ENCODE measurements around the gene HIVEP1. TPM values are rescaled to one million over a fixed set of nuclear protein-coding genes. Genes with fewer than 3 reads are reported as not detected.

Gene HIVEP1
- total and polyA plus RNA-seq, 2 of the 8 experiments (the other 6 are each of a cell fraction or from before 2014, with no cell fraction given): 22.6 to 23.1 TPM

DNA sequence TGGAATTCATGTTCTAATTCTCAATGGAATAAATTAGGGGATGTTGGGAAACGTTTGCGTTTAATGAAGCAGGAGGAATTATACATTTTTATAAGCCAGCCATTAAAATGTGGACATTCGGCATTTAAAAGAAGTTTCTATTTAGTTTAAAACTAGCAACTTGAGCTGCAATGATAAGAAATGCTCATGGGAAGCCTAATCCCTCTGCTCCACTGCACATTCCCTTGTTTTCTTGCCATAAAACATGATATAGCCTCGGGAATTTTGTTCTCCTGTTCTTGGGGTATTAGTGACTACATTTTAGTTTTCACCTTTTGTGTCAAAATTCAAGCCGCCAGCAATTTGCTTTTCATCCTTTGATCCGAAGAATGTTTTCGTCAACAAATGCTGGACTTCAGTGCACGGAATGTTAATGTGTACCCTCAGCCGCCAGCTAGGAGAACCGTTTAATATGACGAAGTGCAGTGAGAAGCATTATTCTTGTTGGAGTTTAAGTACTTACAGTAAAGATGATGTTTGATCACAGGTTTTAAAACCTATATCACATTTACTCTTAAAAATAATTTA, 137.9 kb downstream of the HIVEP1 start:
- Histone ChIP-seq H2BK120ac (replicated peaks; ENCODE audit: low read depth, low read length) (no peak overlapping the region), H3K18ac (ENCODE audit: extremely low read depth, low read length) (no peak overlapping the region), H4K5ac (ENCODE audit: insufficient read length, low read depth, low read length) (no peak overlapping the region), H2AFZ (ENCODE audit: low read length) (no peak overlapping the region), H2BK12ac (ENCODE audit: low read depth, low read length) (no peak overlapping the region), H3K9me3 (ENCODE audit: insufficient read depth in 2 of 2, low read depth in 1 of 2, low read length in 1 of 2) (no peaks in the 10 kb centered on the region), H3K4me2 (ENCODE audit: insufficient read depth in 1 of 2, low read depth in 2 of 2, low read length in 2 of 2) (no peak overlapping the region), H3K4me1 (replicated peaks in 1 of 4; ENCODE audit: control insufficient read depth in 3 of 4, insufficient read depth in 4 of 4, low read length in 3 of 4) (no peaks in the 10 kb centered on the region), H3K36me3 (ENCODE audit: control insufficient read depth in 2 of 4, insufficient read depth in 4 of 4, low read length in 3 of 4) (no peaks in the 10 kb centered on the region), H3K79me1 (ENCODE audit: low read depth, low read length) (no peaks in the 10 kb centered on the region), H4K8ac (ENCODE audit: extremely low read depth, insufficient read depth, low read length) (no peak overlapping the region), H2BK15ac (ENCODE audit: low read length) (no peak overlapping the region), H3K23me2 (ENCODE audit: low read depth, low read length) (no peaks in the 10 kb centered on the region), H3K79me2 (ENCODE audit: control insufficient read depth in 1 of 2, insufficient read depth in 2 of 2, low read length in 2 of 2) (no peaks in the 10 kb centered on the region), H3K56ac (replicated peaks; ENCODE audit: insufficient read length, low read depth, low read length) (no peak overlapping the region), H3K9ac (replicated peaks in 1 of 4; ENCODE audit: extremely low read depth in 1 of 4, low read depth in 3 of 4, low read length in 3 of 4) (no peak overlapping the region), H3K4ac (replicated peaks; ENCODE audit: insufficient read length, low read depth, low read length) (no peak overlapping the region), H3K23ac (ENCODE audit: insufficient read length) (no peak overlapping the region), H3K4me3 (ENCODE audit: extremely low read depth in 1 of 4, insufficient read depth in 2 of 4, low read depth in 3 of 4, low read length in 4 of 4) (no peak overlapping the region), H3K14ac (ENCODE audit: insufficient read length) (no peak overlapping the region), H4K91ac (replicated peaks; ENCODE audit: insufficient read length, low read length) (no peak overlapping the region), H2BK5ac (ENCODE audit: low read depth, low read length) (no peak overlapping the region), H3K27me3 (replicated peaks in 1 of 4; ENCODE audit: control insufficient read depth in 3 of 4, extremely low read depth in 1 of 4, insufficient read depth in 3 of 4, low read length in 3 of 4) (no peaks in the 10 kb centered on the region), H3K27ac (ENCODE audit: low read depth, low read length) (0 out of 2 replicates have a peak overlapping the region, but pooled peaks have one; percentile 11), H4K20me1 (replicated peaks in 1 of 2; ENCODE audit: control insufficient read depth in 1 of 2, insufficient read depth in 2 of 2, low read length in 2 of 2) (peaks cover 0 to 2% of the 10 kb centered on the region in 2 experiments), H2BK20ac (ENCODE audit: low read length) (no peak overlapping the region), H2AK5ac (ENCODE audit: low read depth, low read length) (no peak overlapping the region)
- no peak for TF ChIP-seq SIRT6 (IDR thresholded peaks at IDR 0.05; ENCODE audit: low read length)
- no peak for TF ChIP-seq YY1 (IDR thresholded peaks at IDR 0.05; ENCODE audit: low read depth, low read length)
- TF ChIP-seq SIX5 (IDR thresholded peaks at IDR 0.05; ENCODE audit: low read depth, low read length): no peak
- no peak for TF ChIP-seq CHD2 (IDR thresholded peaks at IDR 0.05; ENCODE audit: low read length)
- no peak for TF ChIP-seq SRF (IDR thresholded peaks at IDR 0.05; ENCODE audit: low read depth, low read length)
- TF ChIP-seq, protein P1, sequence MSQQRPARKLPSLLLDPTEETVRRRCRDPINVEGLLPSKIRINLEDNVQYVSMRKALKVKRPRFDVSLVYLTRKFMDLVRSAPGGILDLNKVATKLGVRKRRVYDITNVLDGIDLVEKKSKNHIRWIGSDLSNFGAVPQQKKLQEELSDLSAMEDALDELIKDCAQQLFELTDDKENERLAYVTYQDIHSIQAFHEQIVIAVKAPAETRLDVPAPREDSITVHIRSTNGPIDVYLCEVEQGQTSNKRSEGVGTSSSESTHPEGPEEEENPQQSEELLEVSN (IDR thresholded peaks at IDR 0.05): no peak
- TF ChIP-seq, protein P2, sequence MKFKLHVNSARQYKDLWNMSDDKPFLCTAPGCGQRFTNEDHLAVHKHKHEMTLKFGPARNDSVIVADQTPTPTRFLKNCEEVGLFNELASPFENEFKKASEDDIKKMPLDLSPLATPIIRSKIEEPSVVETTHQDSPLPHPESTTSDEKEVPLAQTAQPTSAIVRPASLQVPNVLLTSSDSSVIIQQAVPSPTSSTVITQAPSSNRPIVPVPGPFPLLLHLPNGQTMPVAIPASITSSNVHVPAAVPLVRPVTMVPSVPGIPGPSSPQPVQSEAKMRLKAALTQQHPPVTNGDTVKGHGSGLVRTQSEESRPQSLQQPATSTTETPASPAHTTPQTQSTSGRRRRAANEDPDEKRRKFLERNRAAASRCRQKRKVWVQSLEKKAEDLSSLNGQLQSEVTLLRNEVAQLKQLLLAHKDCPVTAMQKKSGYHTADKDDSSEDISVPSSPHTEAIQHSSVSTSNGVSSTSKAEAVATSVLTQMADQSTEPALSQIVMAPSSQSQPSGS (IDR thresholded peaks at IDR 0.05; ENCODE audit: low read length): no peak
- ChIA-PET POLR2A (ENCODE audit: partially characterized antibody) (no interaction called here), CTCF (ENCODE audit: partially characterized antibody) (interaction anchor here (0.6 to 1.0 kb wide), 7 partner anchors 83 to 567 kb away, joined by 3 to 5 read pairs (median 4); partner anchors contain the start of gene EDN1)
- DNase-seq (ENCODE audit: low read depth in 1 of 2, low spot score in 2 of 2): no peak
- no peak for FAIRE-seq
- WGBS, 2 experiments (ENCODE audit: extremely low coverage in 1 of 2, insufficient coverage in 1 of 2, insufficient read length in 1 of 2, insufficient replicate concordance in 2 of 2, low coverage in 1 of 2, low lambda C conversion rate in 2 of 2, missing lambda C conversion rate in 1 of 2): 86% methylated on average over 11 of the region's 11 CpGs; no CpG with 5 or more reads in 1 of the 2 experiments
